Tibial nerve (tissue), 4 donors: Measurements from ENCODE around the gene PDE1A. TPM values are rescaled to one million over a fixed set of nuclear protein-coding genes. Genes with fewer than 3 reads are reported as not detected.

Experiments used
- DNase-seq, 2 donors: peaks; one replicate each; pipeline ENCODE4 v3.0.0-alpha.2; 2019; ENCODE audit warnings: low spot score in 2 of 2
- H3K27ac ChIP-seq, 4 donors: fragments of 200-600 bp; sonication (generic) in 3 of 4; one replicate each; pipeline ENCODE4 v1.5.1; 2017 to 2019; ENCODE audit warnings: mild to moderate bottlenecking in 1 of 4
- H3K27me3 ChIP-seq, 2 donors: fragments of 200-600 bp; sonication (generic) in 1 of 2; one replicate each; pipeline versions ENCODE4 v1.5.1 to v1.6.0; 2017 to 2019
- H3K36me3 ChIP-seq, 3 donors: fragments of 200-600 bp; sonication (generic); one replicate each; pipeline ENCODE4 v1.5.1; 2018 to 2019
- H3K4me1 ChIP-seq, 4 donors: fragments of 200-600 bp; sonication (generic) in 3 of 4; one replicate each; pipeline ENCODE4 v1.5.1; 2017 to 2019
- H3K4me3 ChIP-seq, 4 donors: fragments of 200-600 bp; sonication (generic) in 3 of 4; one replicate each; pipeline ENCODE4 v1.5.1; 2017 to 2019; ENCODE audit warnings: mild to moderate bottlenecking in 1 of 4, moderate library complexity in 1 of 4
- H3K9me3 ChIP-seq, 4 donors: fragments of 200-600 bp; sonication (generic) in 3 of 4; one replicate each; pipeline ENCODE4 v1.5.1; 2017 to 2019
- CTCF ChIP-seq, 5 experiments: fragments of 200-600 bp in 3 of 5; fragments of 450-650 bp in 2 of 5; sonication (generic) in 3 of 5; IDR thresholded peaks; one replicate each; pipeline ENCODE4 v1.5.1; 2016 to 2019; ENCODE audit warnings: antibody characterized with exemption in 5 of 5, mild to moderate bottlenecking in 3 of 5, moderate library complexity in 2 of 5
- EP300 ChIP-seq, 2 donors: sonication (generic); formaldehyde crosslinking; IDR thresholded peaks; one replicate each; pipeline ENCODE4 v1.6.1; 2017; ENCODE audit warnings: antibody characterized with exemption in 2 of 2, mild to moderate bottlenecking in 1 of 2
- POLR2A ChIP-seq, 2 donors: fragments of 450-650 bp; IDR thresholded peaks; one replicate each; pipeline ENCODE4 v1.6.1; 2017; ENCODE audit warnings: antibody characterized with exemption in 2 of 2, mild to moderate bottlenecking in 2 of 2, moderate library complexity in 2 of 2
- WGBS, 2 donors: methylation state at CpG; one replicate each; pipeline ENCODE4 v1.1.5; 2018; 5-methylcytosine and 5-hydroxymethylcytosine counted together
- total RNA-seq, 4 donors: library from RNA; depleted of rRNA; stranded (reverse); fragments of >200 nt; gene quantifications; one replicate each; pipeline ENCODE4 v1.1.0, GENCODE V29; 2016

The PDE1A gene
- total RNA-seq, 4 donors from 2014 or later: 21.6 to 51.8 (median 43.7) TPM

GRCh38 chr2:182133195-182133891 lies 293.5 kb downstream of the PDE1A start:
- no peaks in the 10 kb centered on the region for H3K36me3 ChIP-seq
- 33 to 35% methylated on average over 1 of the region's 1 CpG for WGBS, 2 donors
- TF ChIP-seq POLR2A (IDR thresholded peaks at IDR 0.05): no peak
- no peak for TF ChIP-seq EP300 (IDR thresholded peaks at IDR 0.05)
- TF ChIP-seq CTCF (IDR thresholded peaks at IDR 0.05): no peak
- H3K9me3 ChIP-seq: no peaks in the 10 kb centered on the region
- no peaks in the 10 kb centered on the region for H3K27me3 ChIP-seq
- H3K27ac ChIP-seq: no peak overlapping the region
- peaks cover 0 to 15% (median 0%) of the 10 kb centered on the region in 4 donors for H3K4me1 ChIP-seq
- DNase-seq: no peak
- no peak overlapping the region for H3K4me3 ChIP-seq

- Histone ChIP-seq H3K4me3 (no peak overlapping the region), H3K36me3 (no peaks in the 10 kb centered on the region), H3K9me3 (no peaks in the 10 kb centered on the region), H3K27ac (no peak overlapping the region), H3K27me3 (no peaks in the 10 kb centered on the region), H3K4me1 (peaks cover 0 to 21% (median 0%) of the 10 kb centered on the region in 4 donors)
- TF ChIP-seq POLR2A (IDR thresholded peaks at IDR 0.05) (no peak), EP300 (IDR thresholded peaks at IDR 0.05) (no peak), CTCF (IDR thresholded peaks at IDR 0.05) (peak in 2 of 5 experiments; percentile 14 to 23)
- no peak for DNase-seq
Measured at GRCh38 chr2:182132605-182133004, 294.2 kb downstream of the PDE1A start.

- peaks cover 0 to 21% (median 0%) of the 10 kb centered on the region in 4 donors for H3K4me1 ChIP-seq
- TF ChIP-seq CTCF (IDR thresholded peaks at IDR 0.05): no peak
- no peak for TF ChIP-seq EP300 (IDR thresholded peaks at IDR 0.05)
- TF ChIP-seq POLR2A (IDR thresholded peaks at IDR 0.05): no peak
- H3K27ac ChIP-seq: no peak overlapping the region
- H3K4me3 ChIP-seq: no peak overlapping the region
- WGBS, 2 donors: 42 to 45% methylated on average over 3 of the region's 3 CpGs
- H3K27me3 ChIP-seq: no peaks in the 10 kb centered on the region
- peaks cover 0 to under 1% (median 0%) of the 10 kb centered on the region in 4 donors for H3K9me3 ChIP-seq
- no peaks in the 10 kb centered on the region for H3K36me3 ChIP-seq
- DNase-seq: no peak
Measured at GRCh38 chr2:182128821-182129707, 297.8 kb downstream of the PDE1A start.

GRCh38 chr2:182117196-182117595 lies 309.6 kb downstream of the PDE1A start:
- no peaks in the 10 kb centered on the region for H3K27me3 ChIP-seq
- TF ChIP-seq EP300 (IDR thresholded peaks at IDR 0.05) (no peak), POLR2A (IDR thresholded peaks at IDR 0.05) (no peak), CTCF (IDR thresholded peaks at IDR 0.05) (no peak)
- WGBS, 2 donors: 58 to 62% methylated on average over 1 of the region's 1 CpG
- H3K4me3 ChIP-seq: no peak overlapping the region
- H3K27ac ChIP-seq: no peak overlapping the region
- no peaks in the 10 kb centered on the region for H3K36me3 ChIP-seq
- DNase-seq: no peak
- H3K9me3 ChIP-seq: no peaks in the 10 kb centered on the region
- peaks cover 0 to 12% (median 0%) of the 10 kb centered on the region in 4 donors for H3K4me1 ChIP-seq

- H3K9me3 ChIP-seq: no peaks in the 10 kb centered on the region
- no peak overlapping the region for H3K27ac ChIP-seq
- no peak for DNase-seq
- no peaks in the 10 kb centered on the region for H3K36me3 ChIP-seq
- 48 to 60% methylated on average over 2 of the region's 2 CpGs for WGBS, 2 donors
- no peaks in the 10 kb centered on the region for H3K27me3 ChIP-seq
- H3K4me1 ChIP-seq: peaks cover 0 to 12% (median 0%) of the 10 kb centered on the region in 4 donors
- TF ChIP-seq POLR2A (IDR thresholded peaks at IDR 0.05) (no peak), CTCF (IDR thresholded peaks at IDR 0.05) (no peak), EP300 (IDR thresholded peaks at IDR 0.05) (no peak)
- H3K4me3 ChIP-seq: no peak overlapping the region
Measured at GRCh38 chr2:182116774-182117173, 310.1 kb downstream of the PDE1A start.
